ENCODE data around the gene IGF1R.

- TF ChIP-seq CTCF (IDR thresholded peaks at IDR 0.05 in 2 of 3, conservative IDR thresholded peaks at IDR 0.05 in 1 of 3; ENCODE audit: borderline replicate concordance in 1 of 3, insufficient read depth in 1 of 3, low read depth in 2 of 3, low read length in 2 of 3) (no peak), MAX (IDR thresholded peaks at IDR 0.05) (no peak), POLR2A (IDR thresholded peaks at IDR 0.05; ENCODE audit: borderline replicate concordance, extremely low read depth, insufficient read depth, insufficient read length) (no peak), EZH2 (IDR thresholded peaks at IDR 0.05) (no peak), ZNF274 (IDR thresholded peaks at IDR 0.05; ENCODE audit: low read depth, low read length) (no peak), CEBPB (IDR thresholded peaks at IDR 0.05; ENCODE audit: low read depth) (no peak), EZH2phosphoT487 (IDR thresholded peaks at IDR 0.05; ENCODE audit: borderline replicate concordance) (no peak)
Measured at GRCh38 chr15:98859149-98859548, 210.8 kb downstream of the IGF1R start.
